Measurements from ENCODE around the gene ADAMTS1.

Gene ADAMTS1

GRCh38 chr21:26844258-26845065 lies 747 bp downstream of the ADAMTS1 start (continued):
- TF ChIP-seq ZBTB20 (tag by site-specific recombination; IDR thresholded peaks at IDR 0.05) (peak; percentile 38; the same call in 1 of the 2 replicates), KLF9 (tag by site-specific recombination; IDR thresholded peaks at IDR 0.05; ENCODE audit: low read depth) (no peak; the same call in none of the 2 replicates), AEBP2 (tag by site-specific recombination; IDR thresholded peaks at IDR 0.05; ENCODE audit: borderline replicate concordance) (no peak), ZNF645 (tag by site-specific recombination; IDR thresholded peaks at IDR 0.05) (peak; percentile 67), SALL2 (tag by site-specific recombination; IDR thresholded peaks at IDR 0.05; ENCODE audit: borderline replicate concordance) (no peak), SCRT1 (tag by site-specific recombination; IDR thresholded peaks at IDR 0.05; ENCODE audit: borderline replicate concordance) (no peak), ZNF510 (tag by site-specific recombination; IDR thresholded peaks at IDR 0.05; ENCODE audit: insufficient replicate concordance) (no peak), RBAK (tag by site-specific recombination; IDR thresholded peaks at IDR 0.05) (no peak), ZNF391 (tag by site-specific recombination; IDR thresholded peaks at IDR 0.05; ENCODE audit: borderline replicate concordance, low read depth) (no peak), HOXA7 (CRISPR knock-in tag; IDR thresholded peaks at IDR 0.05; ENCODE audit: borderline replicate concordance) (no peak), ZBTB26 (tag by site-specific recombination; optimal IDR thresholded peaks at IDR 0.05) (peak; percentile 97), ZNF175 (tag by site-specific recombination; IDR thresholded peaks at IDR 0.05) (no peak), ZBTB1 (tag by site-specific recombination; IDR thresholded peaks at IDR 0.05) (no peak), PBX3 (CRISPR knock-in tag; IDR thresholded peaks at IDR 0.05) (no peak; the same call in 1 of the 2 replicates), ZNF214 (tag by site-specific recombination; IDR thresholded peaks at IDR 0.05; ENCODE audit: borderline replicate concordance) (no peak), OSR2 (tag by site-specific recombination; IDR thresholded peaks at IDR 0.05) (no peak), ZNF211 (tag by site-specific recombination; IDR thresholded peaks at IDR 0.05; ENCODE audit: low read depth) (no peak), WT1 (tag by site-specific recombination; IDR thresholded peaks at IDR 0.05) (no peak), ZNF48 (tag by site-specific recombination; IDR thresholded peaks at IDR 0.05) (no peak), KLF1 (tag by site-specific recombination; IDR thresholded peaks at IDR 0.05) (no peak), ZNF221 (tag by site-specific recombination; IDR thresholded peaks at IDR 0.05; ENCODE audit: borderline replicate concordance) (no peak), ZNF16 (tag by site-specific recombination; IDR thresholded peaks at IDR 0.05; ENCODE audit: low read depth) (no peak), ZNF549 (tag by site-specific recombination; IDR thresholded peaks at IDR 0.05) (no peak), ZNF362 (tag by site-specific recombination; IDR thresholded peaks at IDR 0.05) (no peak), ZNF10 (tag by site-specific recombination; IDR thresholded peaks at IDR 0.05) (0 out of 2 replicates have a peak, but pooled peaks have one; percentile 43), ZNF571 (tag by site-specific recombination; IDR thresholded peaks at IDR 0.05) (no peak), SP2 (tag by site-specific recombination; IDR thresholded peaks at IDR 0.05) (peak; percentile 76), MYNN (tag by site-specific recombination; IDR thresholded peaks at IDR 0.05; ENCODE audit: borderline replicate concordance) (no peak; the same call in 1 of the 2 replicates)
- TF ChIP-seq, protein P1, sequence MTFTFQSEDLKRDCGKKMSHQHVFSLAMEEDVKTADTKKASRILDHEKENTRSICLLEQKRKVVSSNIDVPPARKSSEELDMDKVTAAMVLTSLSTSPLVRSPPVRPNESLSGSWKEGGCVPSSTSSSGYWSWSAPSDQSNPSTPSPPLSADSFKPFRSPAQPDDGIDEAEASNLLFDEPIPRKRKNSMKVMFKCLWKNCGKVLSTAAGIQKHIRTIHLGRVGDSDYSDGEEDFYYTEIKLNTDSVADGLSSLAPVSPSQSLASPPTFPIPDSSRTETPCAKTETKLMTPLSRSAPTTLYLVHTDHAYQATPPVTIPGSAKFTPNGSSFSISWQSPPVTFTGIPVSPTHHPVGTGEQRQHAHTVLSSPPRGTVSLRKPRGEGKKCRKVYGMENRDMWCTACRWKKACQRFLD (tag by site-specific recombination; IDR thresholded peaks at IDR 0.05) = no peak
- TF ChIP-seq, protein P2, sequence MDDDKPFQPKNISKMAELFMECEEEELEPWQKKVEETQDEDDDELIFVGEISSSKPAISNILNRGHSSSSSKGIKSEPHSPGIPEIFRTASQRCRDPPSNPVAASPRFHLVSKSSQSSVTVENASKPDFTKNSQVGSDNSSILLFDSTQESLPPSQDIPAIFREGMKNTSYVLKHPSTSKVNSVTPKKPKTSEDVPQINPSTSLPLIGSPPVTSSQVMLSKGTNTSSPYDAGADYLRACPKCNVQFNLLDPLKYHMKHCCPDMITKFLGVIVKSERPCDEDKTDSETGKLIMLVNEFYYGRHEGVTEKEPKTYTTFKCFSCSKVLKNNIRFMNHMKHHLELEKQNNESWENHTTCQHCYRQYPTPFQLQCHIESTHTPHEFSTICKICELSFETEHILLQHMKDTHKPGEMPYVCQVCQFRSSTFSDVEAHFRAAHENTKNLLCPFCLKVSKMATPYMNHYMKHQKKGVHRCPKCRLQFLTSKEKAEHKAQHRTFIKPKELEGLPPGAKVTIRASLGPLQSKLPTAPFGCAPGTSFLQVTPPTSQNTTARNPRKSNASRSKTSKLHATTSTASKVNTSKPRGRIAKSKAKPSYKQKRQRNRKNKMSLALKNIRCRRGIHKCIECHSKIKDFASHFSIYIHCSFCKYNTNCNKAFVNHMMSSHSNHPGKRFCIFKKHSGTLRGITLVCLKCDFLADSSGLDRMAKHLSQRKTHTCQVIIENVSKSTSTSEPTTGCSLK (tag by site-specific recombination; IDR thresholded peaks at IDR 0.05) = no peak

All from HEK293 (cell line).